GM12878 (cell line): ENCODE results near the gene ABCC4.
"Not testable (repeated sequence)": the region's sequence is repeated elsewhere in the genome, so short reads cannot be mapped to it uniquely, and the experiment has no call there.

Experiments
- ATF2 ChIP-seq: IDR thresholded peaks from 2 replicates; pipeline ENCODE4 v1.6.1; 2012; ENCODE audit warnings: low read length, inconsistent platforms
- BMI1 ChIP-seq: fragments of 450-650 bp; IDR thresholded peaks from 2 replicates; pipeline ENCODE4 v1.6.1; 2016; ENCODE audit warnings: mild to moderate bottlenecking, moderate library complexity, borderline replicate concordance
- EP300 ChIP-seq, 2 experiments: fragments of 150-350 bp in 1 of 2; IDR thresholded peaks; 2 replicates each; pipeline ENCODE4 v1.6.1; 2011 to 2012; ENCODE audit warnings: low read depth in 2 of 2, low read length in 2 of 2, borderline replicate concordance in 1 of 2, improper control_type of control experiment in 1 of 2, inconsistent platforms in 1 of 2; ENCODE audit not compliant: control insufficient read depth in 1 of 2
- EZH2 ChIP-seq: IDR thresholded peaks from 2 replicates; pipeline ENCODE4 v1.6.1; 2012; ENCODE audit warnings: low read depth, mild to moderate bottlenecking, control low read depth, inconsistent platforms, low read length, borderline replicate concordance; ENCODE audit not compliant: control insufficient read depth
- GABPA ChIP-seq: IDR thresholded peaks from 2 replicates; pipeline ENCODE4 v1.6.1; 2014; ENCODE audit warnings: antibody characterized with exemption, low read depth, mild to moderate bottlenecking, inconsistent platforms
- JUNB ChIP-seq: IDR thresholded peaks from 2 replicates; pipeline ENCODE4 v1.6.1; 2016; ENCODE audit warnings: antibody characterized with exemption, mild to moderate bottlenecking
- MAX ChIP-seq: IDR thresholded peaks from 2 replicates; pipeline ENCODE4 v1.6.1; 2012; ENCODE audit warnings: low read depth, low read length, improper control_type of control experiment
- REST ChIP-seq: IDR thresholded peaks from 2 replicates; pipeline ENCODE4 v1.6.1; 2012; ENCODE audit warnings: mild to moderate bottlenecking, low read depth, low read length
- SP1 ChIP-seq: IDR thresholded peaks from one replicate; pipeline ENCODE4 v1.6.1; 2011; ENCODE audit warnings: low read depth, low read length
- SREBF2 ChIP-seq: IDR thresholded peaks from 2 replicates; pipeline ENCODE4 v1.6.1; 2012; ENCODE audit warnings: mild to moderate bottlenecking, low read length
- USF1 ChIP-seq: IDR thresholded peaks from 2 replicates; pipeline ENCODE4 v1.6.1; 2011; ENCODE audit warnings: borderline replicate concordance, low read depth, mild to moderate bottlenecking, moderate library complexity, mixed read lengths, low read length; ENCODE audit not compliant: insufficient read depth; ENCODE audit errors: extremely low read length
- YBX1 ChIP-seq: fragments of 450-650 bp; IDR thresholded peaks from 2 replicates; pipeline ENCODE4 v1.6.1; 2016; ENCODE audit warnings: antibody characterized with exemption

GRCh38 chr13:95273592-95274132, 27.6 kb downstream of the ABCC4 start:
- TF ChIP-seq YBX1; EZH2; USF1; ATF2; SREBF2; EP300 (IDR thresholded peaks at IDR 0.05; ENCODE audit: borderline replicate concordance in 1 of 2, control insufficient read depth in 1 of 2, low read depth in 2 of 2, low read length in 2 of 2); SP1; MAX; BMI1; REST; GABPA; JUNB: not testable (repeated sequence)
